GM23338 (cell line): ENCODE results near the gene VPS37C.
"Not testable (repeated sequence)": the region's sequence is repeated elsewhere in the genome, so short reads cannot be mapped to it uniquely, and the experiment has no call there.

Experiments used
- CTCF ChIP-seq, 2 experiments: fragments of 200-600 bp in 1 of 2; sonication (generic) in 1 of 2; conservative IDR thresholded peaks; 2 replicates each; pipeline versions ENCODE4 v1.5.1 to v1.6.1; 2016 to 2017; ENCODE audit warnings: antibody characterized with exemption in 2 of 2, low read depth in 2 of 2, mild to moderate bottlenecking in 2 of 2, moderate library complexity in 1 of 2
- EZH2 ChIP-seq: fragments of 200-600 bp; sonication (generic); IDR thresholded peaks from one replicate; pipeline ENCODE4 v1.8.0; 2017; ENCODE audit warnings: antibody characterized with exemption, mild to moderate bottlenecking, low read depth; ENCODE audit not compliant: unreplicated experiment
- ZNF114 ChIP-seq: fragments of 250-450 bp; sonication (Bioruptor Pico); IDR thresholded peaks from 2 replicates; pipeline ENCODE4 v1.5.0; 2020; ENCODE audit warnings: mild to moderate bottlenecking, moderate library complexity

- not testable (repeated sequence) for TF ChIP-seq CTCF (conservative IDR thresholded peaks at IDR 0.05; ENCODE audit: low read depth in 2 of 2); EZH2; ZNF114
Measured at GRCh38 chr11:61166331-61166730, 5.1 kb upstream of the VPS37C start.
